A549 (cell line): ENCODE results near the gene KIF5A. TPM values are rescaled to one million over a fixed set of nuclear protein-coding genes. Genes with fewer than 3 reads are reported as not detected.
A peak's percentile ranks its signal among the peaks of the same experiment; 100 is the strongest.

Experiments
- ATAC-seq, 2 experiments: fragments of 200-7000 bp in 1 of 2; fragments of >200 bp in 1 of 2; cut with Nextera tagmentation in 1 of 2; cut with Tn5 transposase in 1 of 2; 3 replicates each; pipeline versions ENCODE4 v1.8.0 to v1.9.1; 2018 to 2020; ENCODE audit warnings: mild to moderate bottlenecking in 1 of 2, moderate library complexity in 1 of 2
- CTCF ChIA-PET: fragments of 300-600 bp; sonication (Branson Sonifier 250); formaldehyde crosslinking; extraction: SDS; loops from one replicate; lab custom pipeline; 2021; ENCODE audit warnings: antibody characterized with exemption, inconsistent platforms; lab: Yijun Ruan, JAX
- POLR2A ChIA-PET: fragments of 350-600 bp; formaldehyde crosslinking; extraction: SDS; loops from one replicate; lab custom pipeline; 2021; ENCODE audit warnings: antibody characterized with exemption, inconsistent platforms; lab: Yijun Ruan, JAX
- DNase-seq, 2 experiments: peaks; one replicate each; pipeline versions ENCODE4 v3.0.0 to v3.0.0-alpha.2; 2011 to 2016; ENCODE audit warnings: low read depth in 1 of 2, low spot score in 1 of 2
- FAIRE-seq: peaks from 2 replicates; lab custom pipeline; 2011; peaks lifted over from hg19 to GRCh38; lab: Jason Lieb, UNC
- H3K27ac ChIP-seq, 2 experiments: fragments of >200 bp; sonication (Bioruptor Twin); formaldehyde crosslinking; 3 replicates each; pipeline ENCODE4 v1.5.1; 2016 to 2017
- H3K4me1 ChIP-seq: fragments of >200 bp; sonication (Bioruptor Twin); formaldehyde crosslinking; 3 replicates; pipeline ENCODE4 v1.6.1; 2016
- H3K4me2 ChIP-seq: fragments of >200 bp; sonication (Bioruptor Twin); formaldehyde crosslinking; 3 replicates; pipeline ENCODE4 v1.6.1; 2016
- H3K4me3 ChIP-seq: fragments of >200 bp; sonication (Bioruptor Twin); formaldehyde crosslinking; 3 replicates; pipeline ENCODE4 v1.5.1; 2016
- H3K9me3 ChIP-seq: fragments of >200 bp; sonication (Bioruptor Twin); formaldehyde crosslinking; 3 replicates; pipeline ENCODE4 v1.6.1; 2016
- E2F6 ChIP-seq: IDR thresholded peaks from 2 replicates; pipeline ENCODE4 v1.6.1; 2012; ENCODE audit warnings: low read depth, borderline replicate concordance
- HOXB13 ChIP-seq: fragments of 250-450 bp; sonication (Bioruptor Pico); IDR thresholded peaks from 2 replicates; pipeline ENCODE4 v1.5.0; 2020; ENCODE audit warnings: low read depth, mild to moderate bottlenecking, moderate library complexity
- MAFK ChIP-seq: fragments of 450-650 bp; IDR thresholded peaks from 2 replicates; pipeline ENCODE4 v1.6.1; 2014; ENCODE audit not compliant: partially characterized antibody
- MAZ ChIP-seq: fragments of 150-350 bp; IDR thresholded peaks from 2 replicates; pipeline ENCODE4 v1.6.1; 2014; ENCODE audit warnings: antibody characterized with exemption, low read depth, low read length, borderline replicate concordance
- POLR2AphosphoS2 ChIP-seq: conservative IDR thresholded peaks from 2 replicates; pipeline ENCODE4 v1.6.1; 2012; ENCODE audit warnings: low read length, improper control_type of control experiment, inconsistent platforms
- REST ChIP-seq: fragments of 200-600 bp; sonication (generic); IDR thresholded peaks from 2 replicates; pipeline ENCODE4 v1.6.1; 2016; ENCODE audit warnings: antibody characterized with exemption, mild to moderate bottlenecking, moderate library complexity
- USF2 ChIP-seq: fragments of 450-650 bp; IDR thresholded peaks from 2 replicates; pipeline ENCODE4 v1.6.1; 2014; ENCODE audit warnings: antibody characterized with exemption
- WGBS: methylation state at CpG from one replicate; pipeline ENCODE4 v1.1.6; 2017; ENCODE audit errors: missing lambda C conversion rate; 5-methylcytosine and 5-hydroxymethylcytosine counted together
- polyA plus RNA-seq, 4 experiments: library from polyadenylated mRNA; depleted of rRNA in 3 of 4; stranded (reverse); fragments of >200 nt; fragmentation: RNase III in 1 of 4; extraction: RNeasy Plus Mini Kit Qiagen cat#74134 plus additional on column Dnase treatment in 1 of 4; gene quantifications; 2 replicates in 3 of 4; 3 replicates in 1 of 4; pipeline ENCODE4 v1.2.3, GENCODE V29; 2011 to 2017
- TF ChIP-seq, protein P1 (sequence below): fragments of >200 bp; sonication (Bioruptor Twin); formaldehyde crosslinking; IDR thresholded peaks from 3 replicates; pipeline ENCODE4 v1.6.1; 2016
- TF ChIP-seq, protein P2 (sequence below): fragments of 150-350 bp; IDR thresholded peaks from 2 replicates; pipeline ENCODE4 v1.6.1; 2014; ENCODE audit warnings: low read depth, mild to moderate bottlenecking, low read length

KIF5A gene
- polyA plus RNA-seq, 2 of the 4 experiments (the other 2 are of a cell fraction) = 0.61 to 0.89 TPM

DNA sequence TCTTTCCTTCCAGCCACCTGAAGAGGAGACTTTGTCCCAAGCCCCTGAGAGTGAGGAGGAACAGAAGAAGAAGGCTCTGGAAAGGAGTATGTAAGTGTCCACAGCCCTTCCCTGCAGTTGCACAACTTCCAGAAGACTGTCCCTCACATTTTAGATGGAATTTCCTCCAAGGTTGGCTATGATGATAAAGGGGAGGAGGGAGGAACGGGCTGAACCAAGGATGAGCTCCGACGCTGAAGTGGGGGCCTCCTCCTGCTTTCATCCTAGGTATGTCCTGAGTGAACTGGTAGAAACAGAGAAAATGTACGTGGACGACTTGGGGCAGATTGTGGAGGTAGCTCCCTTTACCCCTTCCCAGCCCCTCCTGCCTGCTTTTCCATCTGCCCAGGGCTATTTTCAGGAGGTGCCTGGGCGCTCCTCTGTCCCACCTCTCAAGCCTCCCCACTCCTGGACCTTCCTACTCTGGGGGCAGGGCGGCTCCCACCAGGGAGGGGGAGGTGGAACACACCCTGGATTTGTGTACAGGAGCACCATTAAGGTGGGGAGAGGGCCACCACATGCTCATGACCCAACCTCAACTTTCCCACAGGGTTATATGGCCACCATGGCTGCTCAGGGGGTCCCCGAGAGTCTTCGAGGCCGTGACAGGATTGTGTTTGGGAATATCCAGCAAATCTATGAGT is 63.7 kb downstream of the KIF5A start:
- H3K4me3 ChIP-seq = no peak overlapping the region
- no peak overlapping the region for H3K4me2 ChIP-seq
- no peaks in the 10 kb centered on the region for H3K9me3 ChIP-seq
- CTCF ChIA-PET = interaction anchor here (1.0 to 20.9 kb wide), 8 partner anchors 9 to 122 kb away, joined by 3 to 336 read pairs (median 6); partner anchors contain the start of genes B4GALNT1, DTX3, OS9 and PIP4K2C
- no peak for FAIRE-seq
- H3K27ac ChIP-seq = no peak overlapping the region
- 84% methylated on average over 10 of the region's 10 CpGs for WGBS
- no peak for ATAC-seq
- POLR2A ChIA-PET = interaction anchor here (0.6 to 0.7 kb wide), 2 partner anchors 15 to 17 kb away, joined by 3 to 4 read pairs; no protein-coding TSS in a partner anchor
- H3K4me1 ChIP-seq = peaks cover 14% of the 10 kb centered on the region; the same call in 2 of the 3 replicates
- no peak for DNase-seq
- no peak for TF ChIP-seq REST
- TF ChIP-seq MAZ = no peak
- TF ChIP-seq, all 56 proteins: peak for 0

DNA sequence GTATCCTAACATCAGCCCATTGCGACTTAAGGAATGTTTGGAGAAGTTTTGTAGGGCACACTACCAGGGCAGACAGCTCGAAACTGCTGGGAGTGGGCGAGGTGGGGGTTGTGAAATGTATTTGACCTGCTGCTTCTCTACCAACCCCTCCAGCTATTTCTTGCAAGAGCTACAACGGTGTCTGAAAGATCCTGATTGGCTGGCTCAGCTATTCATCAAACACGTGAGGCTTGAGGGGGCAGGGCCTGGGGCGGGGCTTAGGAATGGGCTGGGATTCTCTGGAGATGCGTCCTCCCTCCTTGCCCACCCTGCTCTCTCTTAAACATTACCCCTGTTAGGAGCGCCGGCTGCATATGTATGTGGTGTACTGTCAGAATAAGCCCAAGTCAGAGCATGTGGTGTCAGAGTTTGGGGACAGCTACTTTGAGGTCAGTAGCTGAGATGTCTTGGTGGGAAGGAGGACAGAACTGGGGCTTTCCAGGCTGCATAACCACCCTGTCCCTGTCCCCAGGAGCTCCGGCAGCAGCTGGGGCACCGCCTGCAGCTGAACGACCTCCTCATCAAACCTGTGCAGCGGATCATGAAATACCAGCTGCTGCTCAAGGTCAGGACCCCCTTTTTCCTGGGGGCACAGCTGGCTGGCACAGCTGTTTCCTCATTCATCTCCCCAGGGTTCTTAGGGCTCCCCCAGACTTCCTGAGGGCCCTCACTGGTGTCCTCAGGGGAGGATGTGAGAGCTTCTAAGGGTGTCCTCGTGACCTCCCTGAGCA is 64.5 kb downstream of the KIF5A start:
- H3K27ac ChIP-seq = no peak overlapping the region
- no peak overlapping the region for H3K4me2 ChIP-seq
- CTCF ChIA-PET = interaction anchor here (0.9 to 20.9 kb wide), 11 partner anchors 8 to 306 kb away, joined by 3 to 336 read pairs (median 4); partner anchors contain the start of genes B4GALNT1, DTX3, GLI1 and OS9
- no peak overlapping the region for H3K4me3 ChIP-seq
- H3K4me1 ChIP-seq = peaks cover 14% of the 10 kb centered on the region; the same call in 2 of the 3 replicates
- ATAC-seq (peak in 1 of 2 experiments; percentile 38; a peak in 3 of 6 replicates), FAIRE-seq (no peak), DNase-seq (peak; percentile 51 to 68)
- 60% methylated on average over 13 of the region's 14 CpGs for WGBS
- POLR2A ChIA-PET = interaction anchor here (0.6 to 0.7 kb wide), 2 partner anchors 16 kb away, joined by 3 to 4 read pairs; no protein-coding TSS in a partner anchor
- peak; percentile 63 for TF ChIP-seq USF2
- no peak for TF ChIP-seq HOXB13 (CRISPR knock-in tag)
- H3K9me3 ChIP-seq = no peaks in the 10 kb centered on the region

DNA sequence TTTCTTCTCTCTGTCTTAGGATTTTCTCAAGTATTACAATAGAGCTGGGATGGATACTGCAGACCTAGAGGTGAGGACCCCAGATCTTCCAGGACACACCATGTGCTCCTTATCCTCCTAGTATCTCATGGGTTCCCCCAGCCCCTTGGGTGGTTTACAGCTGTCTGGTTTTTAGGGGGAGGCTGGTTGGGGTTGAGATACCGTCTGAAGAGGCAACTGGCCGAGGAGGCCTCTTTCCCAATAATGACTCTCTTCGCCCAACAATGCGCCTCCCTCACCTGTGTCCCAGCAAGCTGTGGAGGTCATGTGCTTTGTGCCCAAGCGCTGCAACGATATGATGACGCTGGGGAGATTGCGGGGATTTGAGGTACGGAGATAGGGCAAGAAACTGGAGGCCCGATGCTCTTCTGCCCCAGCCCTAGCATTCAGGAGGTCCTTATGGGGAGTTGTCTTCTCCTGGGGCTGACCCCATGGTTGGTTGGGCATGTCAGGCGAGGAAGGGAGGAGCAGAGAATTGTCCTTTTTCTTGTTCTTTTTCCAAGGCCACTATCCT is 65.2 kb downstream of the KIF5A start:
- Histone ChIP-seq H3K9me3 (no peaks in the 10 kb centered on the region), H3K27ac (no peak overlapping the region), H3K4me3 (no peak overlapping the region), H3K4me1 (peaks cover 14% of the 10 kb centered on the region; the same call in 2 of the 3 replicates), H3K4me2 (no peak overlapping the region)
- ChIA-PET POLR2A (no interaction called here), CTCF (interaction anchor here (0.7 to 20.9 kb wide), 8 partner anchors 9 to 307 kb away, joined by 3 to 336 read pairs (median 4); partner anchors contain the start of genes B4GALNT1, GLI1, OS9 and PIP4K2C)
- ATAC-seq (no peak), DNase-seq (no peak), FAIRE-seq (no peak)
- no peak for TF ChIP-seq MAFK
- TF ChIP-seq, protein P1, sequence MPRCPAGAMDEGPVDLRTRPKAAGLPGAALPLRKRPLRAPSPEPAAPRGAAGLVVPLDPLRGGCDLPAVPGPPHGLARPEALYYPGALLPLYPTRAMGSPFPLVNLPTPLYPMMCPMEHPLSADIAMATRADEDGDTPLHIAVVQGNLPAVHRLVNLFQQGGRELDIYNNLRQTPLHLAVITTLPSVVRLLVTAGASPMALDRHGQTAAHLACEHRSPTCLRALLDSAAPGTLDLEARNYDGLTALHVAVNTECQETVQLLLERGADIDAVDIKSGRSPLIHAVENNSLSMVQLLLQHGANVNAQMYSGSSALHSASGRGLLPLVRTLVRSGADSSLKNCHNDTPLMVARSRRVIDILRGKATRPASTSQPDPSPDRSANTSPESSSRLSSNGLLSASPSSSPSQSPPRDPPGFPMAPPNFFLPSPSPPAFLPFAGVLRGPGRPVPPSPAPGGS = no peak
- no peak for TF ChIP-seq E2F6
- TF ChIP-seq POLR2AphosphoS2 = no peak
- TF ChIP-seq, protein P2, sequence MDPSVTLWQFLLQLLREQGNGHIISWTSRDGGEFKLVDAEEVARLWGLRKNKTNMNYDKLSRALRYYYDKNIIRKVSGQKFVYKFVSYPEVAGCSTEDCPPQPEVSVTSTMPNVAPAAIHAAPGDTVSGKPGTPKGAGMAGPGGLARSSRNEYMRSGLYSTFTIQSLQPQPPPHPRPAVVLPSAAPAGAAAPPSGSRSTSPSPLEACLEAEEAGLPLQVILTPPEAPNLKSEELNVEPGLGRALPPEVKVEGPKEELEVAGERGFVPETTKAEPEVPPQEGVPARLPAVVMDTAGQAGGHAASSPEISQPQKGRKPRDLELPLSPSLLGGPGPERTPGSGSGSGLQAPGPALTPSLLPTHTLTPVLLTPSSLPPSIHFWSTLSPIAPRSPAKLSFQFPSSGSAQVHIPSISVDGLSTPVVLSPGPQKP = no peak
- 87% methylated on average over 11 of the region's 11 CpGs for WGBS
